CD4-positive, alpha-beta T cell treated with Interleukin-15 for 4 hours (primary cell): ENCODE data around the gene KRT2.

Experiments
- DNase-seq: peaks from one replicate; pipeline ENCODE4 v3.0.0-alpha.2; 2020; ENCODE audit warnings: low spot score

KRT2 gene

DNA sequence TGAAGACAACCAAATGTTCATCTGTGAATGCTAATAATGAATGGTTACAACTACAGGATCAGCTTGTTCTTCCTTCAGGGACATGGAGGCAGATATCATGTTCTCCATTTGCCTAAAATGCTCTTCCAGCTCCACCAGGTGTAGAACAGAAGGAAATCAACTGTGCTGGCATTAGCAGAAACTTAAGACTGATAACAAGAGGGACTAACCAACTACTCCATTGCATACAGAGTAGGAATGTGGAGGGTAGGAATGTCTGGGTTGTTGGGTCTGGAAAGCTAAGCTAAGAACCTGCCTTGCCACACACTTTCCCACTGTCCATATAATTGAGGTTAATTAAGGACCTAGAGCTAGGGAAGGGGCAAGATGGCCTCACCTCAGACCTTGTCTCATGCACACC, 11.4 kb upstream of the KRT2 start:
- no peak for DNase-seq

DNA sequence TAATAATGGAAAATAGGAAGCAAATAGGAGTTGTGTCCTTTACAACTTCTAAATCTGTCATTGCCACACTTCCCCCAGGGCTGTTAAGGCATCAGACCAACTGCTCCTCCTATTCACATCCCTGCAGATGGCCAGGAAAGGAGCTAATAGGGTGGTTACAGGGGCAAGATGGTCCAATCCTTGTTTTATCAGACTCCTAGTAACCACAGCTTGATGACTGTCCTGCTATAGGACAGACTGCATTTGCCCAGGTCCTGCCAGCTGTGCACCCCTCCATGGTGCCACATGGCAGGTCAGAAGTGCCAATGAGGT, 10.9 kb upstream of the KRT2 start:
- no peak for DNase-seq

DNA sequence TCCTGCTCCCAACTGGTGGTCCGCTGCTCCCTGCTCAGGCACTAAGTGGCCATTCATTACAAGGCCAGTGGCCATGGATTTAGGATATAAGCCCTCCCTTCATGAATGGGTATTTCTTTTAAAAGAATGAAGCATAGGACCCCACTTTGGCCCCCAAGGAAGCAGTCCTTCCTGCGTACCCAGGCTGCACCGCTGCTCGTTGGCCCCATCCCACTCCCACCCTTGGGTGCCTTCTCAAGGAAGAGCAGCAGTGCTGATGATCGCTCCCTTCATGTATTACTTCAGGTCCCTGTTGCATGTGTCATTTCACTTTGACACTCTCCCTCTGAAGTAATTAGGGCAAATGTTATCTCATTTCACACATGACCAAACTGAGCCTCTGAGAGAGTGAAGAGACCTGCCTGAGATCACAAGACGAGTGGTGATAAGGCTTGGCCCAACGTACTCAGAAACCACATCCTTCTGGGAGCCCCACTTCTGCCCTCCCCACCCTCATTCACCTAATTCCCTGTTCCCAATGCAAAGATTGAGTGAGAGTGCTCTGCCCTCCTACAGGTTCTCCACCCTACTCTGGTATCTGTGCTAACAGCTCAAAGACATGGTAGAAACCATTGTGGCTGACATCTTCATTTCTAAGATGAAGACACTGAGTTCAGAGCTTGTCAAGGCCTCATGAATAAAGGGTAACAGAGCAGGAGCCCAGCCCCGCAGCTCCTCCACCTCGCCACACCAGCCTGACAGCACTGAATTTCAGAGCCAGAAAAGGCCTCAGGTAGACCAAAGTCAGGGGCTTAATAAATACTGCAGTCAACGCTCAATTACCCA, 10.3 kb upstream of the KRT2 start:
- DNase-seq = no peak

DNA sequence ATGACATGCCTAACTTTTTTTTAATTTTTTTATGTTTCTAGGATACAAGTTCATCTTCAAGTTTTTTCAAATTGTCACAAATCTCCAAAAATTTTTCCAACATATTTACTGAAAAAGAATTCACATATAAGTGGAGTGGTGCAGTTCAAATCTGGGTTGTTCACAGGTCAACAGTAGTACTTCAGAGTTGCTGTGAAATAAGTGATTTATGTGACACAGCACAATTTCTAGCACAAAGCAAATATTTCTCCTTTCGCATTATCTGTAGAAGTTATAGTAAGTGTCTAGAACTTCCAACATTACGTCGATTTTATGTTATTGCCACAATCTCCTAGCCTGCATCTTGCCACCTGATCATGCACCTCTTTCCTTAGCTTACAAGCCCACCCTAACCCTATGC, 9.7 kb upstream of the KRT2 start:
- DNase-seq = no peak

DNA sequence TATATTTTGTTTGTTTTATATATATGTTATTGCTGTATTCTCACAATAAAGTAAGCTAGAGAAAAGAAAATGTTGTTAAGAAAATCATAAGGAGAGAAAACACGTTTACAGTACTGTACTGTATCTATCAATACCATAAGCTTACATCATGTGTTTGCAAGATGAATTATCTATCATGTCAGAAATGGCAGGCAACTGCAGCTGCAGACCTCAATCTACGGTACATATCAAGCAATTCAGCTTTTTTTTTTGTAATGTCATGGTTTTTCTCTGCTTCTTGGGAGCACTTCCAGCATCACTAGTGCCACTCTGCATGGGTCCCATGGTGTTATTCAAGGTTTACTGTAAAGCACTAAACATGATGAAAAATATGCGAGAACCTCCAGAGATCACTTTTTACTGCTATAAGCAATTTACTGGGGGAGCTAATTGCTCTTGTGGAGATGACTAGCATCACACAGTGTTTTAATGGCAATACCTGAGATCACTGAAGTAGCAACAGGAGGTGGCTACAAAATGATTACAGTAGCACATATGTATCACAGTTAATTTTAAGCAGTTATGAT, 9.0 kb upstream of the KRT2 start:
- DNase-seq = no peak

DNA sequence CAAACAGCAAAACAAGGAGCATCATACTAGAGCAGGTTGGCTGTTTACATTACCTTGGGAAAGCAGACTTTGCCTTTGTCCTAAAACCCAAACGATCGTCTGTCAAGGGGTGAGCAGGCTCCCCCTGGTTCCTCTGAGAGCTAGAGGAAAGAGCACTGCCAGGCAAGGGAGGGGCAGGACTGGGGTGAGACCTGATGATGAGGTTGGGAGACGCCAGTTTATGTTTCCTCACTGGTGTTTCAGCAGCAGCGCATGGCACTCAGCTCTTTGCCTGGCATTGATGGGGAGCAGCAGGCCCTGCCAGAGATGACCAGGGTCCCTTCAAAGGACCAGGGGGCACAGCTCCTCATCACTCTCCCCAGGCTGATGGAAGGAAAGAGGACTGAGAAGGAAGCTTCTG, 7.9 kb upstream of the KRT2 start:
- DNase-seq = no peak

DNA sequence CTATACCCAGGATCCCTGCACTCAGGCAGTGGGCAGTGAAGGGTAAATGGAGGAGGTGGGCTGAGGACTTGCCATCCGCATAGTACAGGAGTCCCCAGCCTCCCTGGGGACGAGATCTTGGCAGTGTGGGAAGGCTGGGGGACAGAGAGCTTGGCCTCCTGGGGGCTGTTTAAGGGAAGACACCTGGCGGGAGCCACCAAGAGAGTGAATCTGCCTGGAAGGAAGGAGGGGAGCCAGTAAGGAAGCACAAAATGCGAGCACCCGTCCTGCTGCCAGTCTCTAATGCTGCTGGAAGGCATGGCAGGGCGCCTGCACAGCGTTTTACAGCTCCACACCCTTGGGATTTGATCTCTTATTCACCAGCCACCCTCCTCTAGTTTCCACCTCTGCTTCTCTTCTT, 7.4 kb upstream of the KRT2 start:
- DNase-seq = no peak

DNA sequence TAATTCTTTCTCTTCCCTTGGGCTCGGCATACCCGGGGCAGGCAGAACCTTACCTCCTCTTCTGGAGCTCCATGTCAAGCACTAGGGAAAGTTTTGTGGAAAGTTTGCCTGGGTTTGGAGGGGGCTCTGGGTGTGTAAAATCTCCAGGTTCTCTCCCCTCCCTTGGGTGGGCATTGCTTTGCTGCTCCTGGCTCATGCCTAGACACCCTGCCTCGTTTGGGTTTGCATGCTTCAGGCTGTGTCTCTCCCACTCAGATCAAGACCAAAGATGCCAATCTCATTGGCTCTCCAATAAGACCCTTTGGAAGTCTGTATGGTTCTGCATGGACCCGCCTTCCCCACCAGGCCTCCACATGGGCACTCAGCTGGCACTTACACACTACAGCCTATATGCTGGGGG, 6.2 kb upstream of the KRT2 start:
- no peak for DNase-seq

DNA sequence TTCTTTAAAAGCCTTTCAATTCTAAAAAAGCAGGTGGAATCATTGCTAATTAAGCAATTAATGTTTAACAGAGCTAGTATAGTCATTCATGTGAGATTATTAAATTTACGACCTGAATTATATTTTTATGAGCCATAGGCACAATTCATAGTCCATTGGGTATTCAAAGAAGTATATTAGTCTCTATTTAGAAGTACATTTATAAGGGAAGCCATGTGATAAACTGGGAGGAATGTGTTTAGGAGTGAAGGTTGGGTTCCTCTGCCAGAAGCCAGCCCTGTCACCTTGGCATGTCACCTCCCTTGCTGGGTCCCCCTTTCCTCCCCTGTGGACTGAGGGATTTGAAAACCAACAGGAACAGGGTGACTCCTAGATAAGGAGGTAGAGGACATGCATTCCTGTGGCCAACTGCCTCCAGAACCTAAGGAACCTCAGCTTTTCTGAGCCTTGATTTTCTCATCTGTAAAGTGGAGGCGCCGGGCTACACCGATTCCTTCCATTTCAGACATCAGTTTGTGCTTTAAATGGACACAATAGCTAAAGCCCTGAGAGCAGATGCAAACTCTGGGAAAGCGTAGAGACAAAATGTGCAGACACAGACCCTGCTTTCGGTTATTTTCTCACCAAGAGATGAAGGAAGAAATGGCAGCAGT, 5.4 kb upstream of the KRT2 start:
- DNase-seq = no peak

DNA sequence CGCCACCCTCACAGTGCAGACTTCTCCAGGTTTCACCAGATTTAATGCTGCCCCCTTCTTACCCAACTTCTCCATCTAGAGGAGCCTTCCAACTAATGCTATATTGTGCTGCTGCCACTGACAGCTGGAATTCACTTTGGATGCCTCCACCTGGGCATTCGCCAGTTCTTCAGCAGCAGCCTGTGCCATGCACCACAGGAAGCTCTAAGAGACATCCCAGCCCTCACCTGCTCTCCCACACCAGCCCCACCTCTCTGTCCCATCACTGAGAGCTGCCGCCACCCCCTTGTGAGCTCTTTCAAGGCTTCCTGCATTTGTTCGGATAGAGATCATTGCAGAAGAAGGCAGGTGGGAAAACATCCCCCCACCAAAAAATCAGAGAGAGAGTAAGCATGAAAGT, 4.6 kb upstream of the KRT2 start:
- no peak for DNase-seq

DNA sequence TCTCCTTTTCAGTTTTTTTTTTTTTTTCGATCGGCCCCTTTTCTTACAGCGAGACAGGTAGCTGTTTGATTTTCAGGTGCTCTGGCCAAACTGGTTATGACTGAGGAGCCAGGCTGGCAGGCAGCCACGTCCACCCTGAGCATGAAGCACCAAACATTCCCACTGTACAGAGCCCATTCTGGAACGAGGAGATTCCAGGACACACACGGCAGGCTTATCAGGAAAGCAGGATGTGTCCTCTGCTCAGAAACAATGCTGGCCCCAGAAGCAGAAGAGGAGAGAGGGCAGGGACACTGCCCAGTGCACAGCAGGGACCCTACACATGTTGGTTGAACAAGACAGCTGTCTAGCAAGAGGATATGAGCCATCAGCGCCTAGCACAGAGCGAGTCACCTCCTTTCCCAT, 3.7 kb upstream of the KRT2 start:
- no peak for DNase-seq

DNA sequence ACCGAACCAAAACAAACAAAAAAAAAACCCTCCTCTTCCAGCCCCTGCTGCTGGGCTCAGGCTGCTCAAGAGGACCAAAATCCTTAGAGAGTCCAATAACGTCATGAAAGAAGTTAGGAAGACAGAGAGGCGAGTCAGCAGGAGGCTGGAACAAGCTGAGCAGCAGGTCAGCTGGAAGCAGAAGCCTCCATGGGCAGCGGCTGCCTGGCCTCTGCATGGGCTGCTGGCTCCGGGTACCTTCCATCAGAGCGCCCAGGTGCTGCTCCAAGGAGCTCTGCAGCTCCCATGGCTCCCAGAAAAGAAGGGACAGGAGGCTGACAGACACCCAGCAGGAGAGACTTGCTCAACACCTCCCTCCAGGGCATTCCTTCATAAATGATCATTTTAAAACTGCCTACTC, 3.2 kb upstream of the KRT2 start:
- DNase-seq = no peak

DNA sequence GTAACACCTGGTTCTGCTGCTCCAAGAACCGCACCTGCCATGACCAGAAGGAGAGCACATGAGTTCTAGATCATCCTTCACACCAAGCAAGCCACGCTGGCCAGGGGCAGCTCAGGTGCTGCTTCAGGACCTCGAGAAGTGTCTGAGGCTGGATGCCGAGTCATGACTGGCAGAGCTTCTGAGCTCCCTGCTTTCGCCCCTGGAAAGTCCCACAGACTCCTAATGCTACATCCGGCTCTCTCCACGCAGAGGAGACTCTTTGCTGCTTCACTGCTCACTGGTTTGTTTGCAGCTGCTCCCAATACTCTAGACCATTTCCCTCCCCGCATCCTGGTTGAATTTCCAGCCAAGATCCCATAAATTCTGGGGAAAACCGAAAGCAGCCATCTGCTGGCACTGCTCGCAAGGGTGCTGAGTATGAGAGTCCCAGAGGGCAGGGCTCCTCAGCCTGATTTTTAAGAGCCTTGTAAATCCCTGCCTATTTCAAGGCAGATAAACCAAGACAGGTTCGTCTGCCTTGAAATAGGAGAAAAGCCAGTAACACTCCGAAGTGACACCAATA, 1.4 kb downstream of the KRT2 start:
- DNase-seq = no peak

DNA sequence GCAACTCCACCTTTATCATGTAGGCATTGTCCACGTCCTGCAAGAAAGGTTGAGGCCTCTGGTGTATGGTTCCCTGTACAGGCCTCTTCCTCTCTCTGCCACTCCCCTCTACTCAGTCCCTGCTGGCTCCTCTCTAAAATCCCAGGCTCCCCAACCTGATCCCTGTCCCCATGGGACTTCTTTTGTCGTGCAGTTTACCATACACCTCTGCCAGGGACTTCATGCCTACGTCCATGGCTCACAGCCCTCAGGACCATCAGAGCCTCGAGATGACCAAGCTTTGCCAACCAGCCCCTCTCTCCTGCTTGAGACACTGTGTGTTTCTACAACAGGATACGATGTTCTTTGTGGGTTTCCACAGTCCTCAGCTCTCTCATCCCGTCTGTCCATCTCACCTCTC, 2.9 kb downstream of the KRT2 start:
- DNase-seq = no peak

DNA sequence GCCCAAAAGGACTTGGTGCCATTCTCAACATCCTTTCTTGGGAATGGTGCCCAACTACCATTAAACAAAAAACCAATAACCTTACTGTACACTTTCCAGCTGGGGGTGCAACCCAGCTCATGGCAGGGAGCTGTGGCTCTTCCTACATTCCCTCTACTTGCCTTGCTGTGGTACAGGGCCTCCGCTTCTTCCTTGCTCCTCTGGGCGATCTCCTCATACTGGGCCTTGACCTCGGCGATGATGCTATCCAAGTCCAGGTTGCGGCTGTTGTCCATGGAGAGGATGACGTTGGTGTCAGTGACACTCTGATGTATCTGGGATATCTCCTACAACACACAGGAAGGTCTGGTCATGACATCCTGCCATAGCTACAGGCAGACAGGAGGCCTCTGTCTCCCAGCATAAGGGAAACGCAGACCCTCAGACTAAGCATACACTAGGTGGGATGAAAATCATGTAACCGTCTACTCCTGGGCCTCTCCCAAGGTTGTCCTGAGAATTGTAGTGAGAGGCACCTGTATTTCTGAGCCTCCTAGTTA, 3.9 kb downstream of the KRT2 start:
- DNase-seq = no peak

DNA sequence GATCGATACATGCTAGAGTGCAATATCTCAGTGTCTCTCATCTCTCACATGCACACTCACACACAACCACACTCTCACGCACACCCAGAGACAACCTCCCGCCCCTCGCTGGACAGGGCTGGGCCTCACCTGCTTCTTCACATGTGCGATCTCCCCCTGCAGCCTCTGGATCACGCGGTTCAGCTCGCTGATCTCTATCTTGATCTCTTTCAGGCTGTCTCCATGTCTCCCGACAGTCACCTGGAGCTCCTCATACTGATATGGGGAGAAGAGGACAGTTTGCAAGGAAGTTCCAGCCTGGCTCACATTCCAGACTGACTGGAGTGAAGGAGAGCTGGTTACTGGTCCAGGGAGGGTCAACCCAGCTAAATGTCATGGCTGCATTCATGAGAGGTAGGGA, 4.4 kb downstream of the KRT2 start:
- DNase-seq = no peak

DNA sequence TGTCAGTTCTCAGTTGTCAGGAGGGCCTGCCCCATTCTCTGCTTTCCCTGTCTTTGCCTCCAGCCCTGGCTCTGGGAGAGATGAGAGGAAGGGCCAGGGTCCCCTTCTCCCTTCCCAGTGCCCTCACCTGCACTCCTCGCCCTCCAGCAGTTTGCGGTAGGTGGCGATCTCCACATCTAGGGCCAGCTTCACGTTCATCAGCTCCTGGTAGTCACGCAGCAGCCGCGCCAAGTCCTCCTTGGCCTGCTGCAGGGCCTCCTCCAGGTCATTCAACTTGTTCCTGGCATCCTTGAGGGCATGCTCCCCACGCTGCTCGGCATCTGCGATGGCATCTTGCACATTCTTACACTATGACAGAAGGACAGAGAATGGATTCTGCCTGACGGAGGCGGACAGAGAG, 5.4 kb downstream of the KRT2 start:
- DNase-seq = no peak

DNA sequence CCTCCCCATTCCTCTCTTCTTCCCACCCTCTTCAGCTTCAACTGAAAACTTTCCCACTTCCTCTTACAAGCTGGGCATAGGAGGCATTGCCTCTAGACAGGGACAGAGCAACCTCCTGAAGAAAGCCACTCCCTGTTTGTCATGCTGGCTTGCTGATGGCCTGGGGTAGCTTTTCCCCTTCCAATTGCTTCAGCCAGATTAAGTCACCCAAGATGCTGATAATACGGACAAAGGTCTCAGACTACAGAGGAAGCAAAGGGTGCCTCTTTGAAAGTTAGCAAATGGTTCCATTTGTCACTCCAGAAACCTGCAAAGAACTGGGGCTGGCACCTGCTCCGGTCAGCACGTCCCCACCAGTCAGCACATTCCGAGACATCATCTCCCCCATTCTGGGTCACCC, 6.0 kb downstream of the KRT2 start:
- no peak for DNase-seq

DNA sequence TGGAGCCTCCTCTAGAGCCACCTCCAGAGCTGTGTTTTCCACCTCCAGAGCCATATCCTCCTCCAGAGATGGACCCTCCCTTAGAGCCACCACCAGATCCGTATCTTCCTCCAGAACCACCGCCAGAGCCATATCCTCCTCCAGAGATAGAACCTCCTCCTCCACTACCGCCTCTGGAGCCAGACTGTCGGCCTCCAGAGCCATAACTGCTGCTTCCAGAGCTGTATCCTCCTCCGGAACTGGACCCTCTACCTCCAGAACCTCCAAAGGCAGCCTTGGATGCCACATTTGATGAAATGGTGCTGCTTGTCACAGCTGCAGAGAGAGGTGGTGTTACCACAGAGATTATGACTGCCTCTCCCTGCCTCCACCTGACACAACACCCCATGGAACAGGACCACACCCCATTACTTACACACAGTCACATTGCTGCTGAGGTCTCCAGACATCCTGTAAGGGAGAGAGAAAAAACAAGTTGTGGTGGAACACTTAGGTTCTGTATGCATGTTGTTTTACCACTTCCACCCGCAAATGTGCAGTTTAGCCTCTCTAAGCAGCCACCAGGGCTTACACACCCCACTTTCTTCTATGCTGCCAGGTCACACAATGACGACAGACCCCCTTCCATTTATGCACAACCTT, 6.8 kb downstream of the KRT2 start:
- peak; percentile 40 for DNase-seq

DNA sequence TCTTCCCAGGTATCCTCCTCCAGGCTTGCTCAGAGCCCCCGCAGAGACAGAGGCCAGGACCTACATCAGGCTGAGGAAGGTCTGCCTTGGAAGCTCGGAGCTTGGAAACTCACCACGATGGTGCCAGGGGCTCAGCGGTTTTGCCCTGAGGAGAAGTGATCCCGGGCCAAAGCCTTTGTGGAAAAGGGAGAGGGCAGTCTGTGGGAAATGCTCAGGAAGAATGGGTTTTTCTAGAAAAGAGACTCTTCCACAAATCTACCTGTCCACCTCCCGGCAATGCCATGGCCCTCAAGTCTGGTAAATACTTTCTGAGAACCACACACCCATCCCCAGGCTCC, 8.0 kb downstream of the KRT2 start:
- no peak for DNase-seq

DNA sequence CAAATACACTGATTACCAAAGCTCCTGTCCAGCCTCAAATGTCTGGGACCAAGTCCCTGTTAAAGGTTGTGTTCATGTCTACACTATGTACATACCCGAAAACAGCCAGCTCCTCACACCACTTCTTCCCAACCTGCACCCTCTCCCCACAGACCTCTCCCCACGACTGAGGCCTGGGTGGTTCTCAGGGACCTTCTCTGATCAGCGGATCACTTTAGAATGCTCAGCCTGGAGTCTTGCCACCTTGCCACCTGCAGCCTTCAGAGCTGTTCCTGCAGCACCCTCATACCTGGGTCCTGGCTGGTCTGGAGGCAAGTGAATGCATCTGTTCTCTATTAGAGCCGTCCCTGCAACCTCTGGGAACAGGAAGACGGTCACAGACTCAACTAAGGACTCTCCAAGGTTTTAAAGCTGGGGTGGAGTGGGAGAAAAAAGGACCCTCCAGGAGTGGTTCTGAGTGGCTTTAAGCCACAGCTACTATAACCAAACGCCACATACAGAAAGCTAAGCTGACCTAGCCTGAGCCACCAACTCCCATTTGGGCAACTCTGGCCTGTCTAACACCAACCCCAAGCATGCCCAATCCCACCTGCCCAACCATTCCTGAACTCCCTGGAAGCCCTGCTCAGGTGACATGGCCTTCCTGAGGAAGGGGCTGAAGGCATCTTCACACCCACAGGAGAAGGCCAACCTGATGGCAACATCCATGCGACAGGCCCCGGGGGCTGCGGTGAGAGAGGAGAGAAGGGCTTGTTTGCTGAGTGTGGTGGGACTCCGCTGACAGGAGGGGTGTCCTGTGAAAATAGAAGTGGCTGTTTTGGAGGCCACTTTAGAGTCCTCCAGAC, 8.6 kb downstream of the KRT2 start:
- no peak for DNase-seq

DNA sequence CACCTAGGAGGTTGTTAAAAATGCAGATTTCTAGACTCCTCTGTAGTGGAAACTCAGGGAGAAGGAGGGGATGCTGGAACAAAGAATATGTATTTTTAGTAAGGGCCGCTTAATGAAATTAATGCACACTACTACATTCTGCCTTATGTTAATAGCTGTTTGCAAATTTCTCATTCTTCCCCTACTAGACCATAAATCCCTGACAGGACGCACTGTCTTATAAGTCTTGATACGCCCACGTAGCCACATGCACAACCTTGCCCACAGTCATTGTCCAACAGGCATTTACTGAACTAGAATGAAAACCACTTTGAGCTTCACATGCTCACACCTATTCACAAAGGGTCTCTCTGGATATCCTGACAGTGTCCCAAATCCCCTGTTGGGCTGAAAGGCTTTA, 10.5 kb downstream of the KRT2 start:
- DNase-seq = no peak
